Fibroblast of lung (primary cell): ENCODE results near the gene DUS2.

Source experiments
- CTCF ChIP-seq, 2 donors: IDR thresholded peaks in 1 of 2; conservative IDR thresholded peaks in 1 of 2; 1 replicate in 1 of 2; 2 replicates in 1 of 2; pipeline ENCODE4 v1.5.1; 2011 to 2012; ENCODE audit warnings: low read length in 2 of 2, control low read depth in 1 of 2, inconsistent platforms in 1 of 2, low read depth in 1 of 2, mild to moderate bottlenecking in 1 of 2
- EZH2 ChIP-seq: IDR thresholded peaks from 2 replicates; pipeline ENCODE4 v1.5.1; 2012; ENCODE audit warnings: low read length, control low read depth, mild to moderate bottlenecking; ENCODE audit errors: missing control alignments

GRCh38 chr16:68074850-68075555, 51.9 kb downstream of the DUS2 start:
- TF ChIP-seq EZH2 (no peak), CTCF (conservative IDR thresholded peaks at IDR 0.05 in 1 of 2, IDR thresholded peaks at IDR 0.05 in 1 of 2; ENCODE audit: low read depth in 1 of 2, low read length in 2 of 2) (no peak)
